Effector memory CD4-positive, alpha-beta T cell (primary cell): ENCODE results near the gene FBLN2.

ENCODE experiments used
- DNase-seq, 3 donors: peaks; one replicate each; pipeline ENCODE4 v3.0.0-alpha.2; 2020
- H3K27ac ChIP-seq: 2 replicates; pipeline ENCODE4 v1.7.0; 2013; ENCODE audit warnings: mild to moderate bottlenecking, low read length, moderate library complexity; ENCODE audit not compliant: insufficient read depth, poor library complexity, severe bottlenecking
- H3K27me3 ChIP-seq: replicated peaks from 2 replicates; pipeline ENCODE4 v1.7.0; 2013; ENCODE audit warnings: mild to moderate bottlenecking, low read length; ENCODE audit not compliant: insufficient read depth, control insufficient read depth, poor library complexity, severe bottlenecking
- H3K36me3 ChIP-seq: 2 replicates; pipeline ENCODE4 v1.7.0; 2013; ENCODE audit warnings: mild to moderate bottlenecking, low read length, moderate library complexity; ENCODE audit not compliant: control insufficient read depth, insufficient read depth
- H3K4me1 ChIP-seq: 2 replicates; pipeline ENCODE4 v1.7.0; 2013; ENCODE audit warnings: low read length, mild to moderate bottlenecking; ENCODE audit not compliant: control insufficient read depth, insufficient read depth, poor library complexity, severe bottlenecking
- H3K4me3 ChIP-seq: 2 replicates; pipeline ENCODE4 v1.7.0; 2013; ENCODE audit warnings: low read length, low read depth, mild to moderate bottlenecking; ENCODE audit not compliant: insufficient read depth, poor library complexity, severe bottlenecking
- H3K9me3 ChIP-seq: 2 replicates; pipeline ENCODE4 v1.7.0; 2013; ENCODE audit warnings: mild to moderate bottlenecking, low read length, moderate library complexity; ENCODE audit not compliant: control insufficient read depth

The FBLN2 gene

DNA sequence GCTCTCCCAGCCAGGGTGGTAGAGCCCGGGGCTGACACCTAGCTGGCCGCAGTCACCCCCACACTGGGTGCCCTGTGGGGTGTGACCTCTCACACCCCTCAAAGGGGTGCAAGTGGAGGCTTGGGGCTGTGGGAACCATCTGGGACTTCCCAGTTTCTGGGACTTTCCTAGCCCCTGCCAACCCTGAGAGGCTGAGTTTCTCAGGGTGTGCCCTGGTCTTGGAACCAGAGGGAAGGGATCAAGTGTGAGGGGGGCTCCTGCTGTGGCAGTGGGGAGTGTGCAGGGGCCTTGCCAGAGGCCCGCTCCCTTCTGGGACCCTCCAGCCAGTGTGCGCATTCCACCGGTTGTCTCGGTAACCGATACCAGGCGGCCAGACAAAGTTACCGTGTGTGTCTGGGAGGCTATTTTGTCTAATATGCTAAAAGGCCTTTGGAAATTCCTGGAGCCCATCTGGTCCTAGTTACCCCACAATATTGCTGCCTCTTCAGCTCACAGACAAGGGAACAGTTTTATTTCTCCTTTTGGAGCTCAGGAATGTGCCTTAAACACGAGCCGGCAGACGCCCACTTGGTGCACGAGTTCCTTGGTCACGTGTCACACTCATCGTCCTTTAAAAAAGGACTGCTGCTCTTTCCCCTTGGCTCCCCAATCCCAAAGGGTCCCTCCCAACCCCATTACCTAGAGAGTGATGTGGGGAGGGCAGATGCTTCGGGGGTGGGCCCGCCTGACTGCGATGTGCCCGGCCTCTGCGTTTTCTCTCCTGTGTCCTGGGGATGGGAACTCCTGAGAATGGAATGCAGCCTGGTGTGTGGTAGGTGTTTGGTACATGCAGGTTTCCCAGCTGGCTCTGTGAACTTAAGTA, 35.6 kb upstream of the FBLN2 start:
- Histone ChIP-seq H3K36me3 (no peaks in the 10 kb centered on the region), H3K9me3 (no peaks in the 10 kb centered on the region), H3K27ac (no peak overlapping the region), H3K27me3 (no peaks in the 10 kb centered on the region), H3K4me1 (no peaks in the 10 kb centered on the region), H3K4me3 (no peak overlapping the region)
- DNase-seq: no peak

- no peak overlapping the region for H3K27ac ChIP-seq
- H3K27me3 ChIP-seq: no peaks in the 10 kb centered on the region
- H3K4me1 ChIP-seq: no peaks in the 10 kb centered on the region
- H3K36me3 ChIP-seq: no peaks in the 10 kb centered on the region
- H3K9me3 ChIP-seq: no peaks in the 10 kb centered on the region
- H3K4me3 ChIP-seq: no peak overlapping the region
- no peak for DNase-seq
Measured at GRCh38 chr3:13513913-13514517, 34.9 kb upstream of the FBLN2 start.

- no peak for DNase-seq
- no peaks in the 10 kb centered on the region for H3K4me1 ChIP-seq
Measured at GRCh38 chr3:13514639-13515435, 34.1 kb upstream of the FBLN2 start.

DNA sequence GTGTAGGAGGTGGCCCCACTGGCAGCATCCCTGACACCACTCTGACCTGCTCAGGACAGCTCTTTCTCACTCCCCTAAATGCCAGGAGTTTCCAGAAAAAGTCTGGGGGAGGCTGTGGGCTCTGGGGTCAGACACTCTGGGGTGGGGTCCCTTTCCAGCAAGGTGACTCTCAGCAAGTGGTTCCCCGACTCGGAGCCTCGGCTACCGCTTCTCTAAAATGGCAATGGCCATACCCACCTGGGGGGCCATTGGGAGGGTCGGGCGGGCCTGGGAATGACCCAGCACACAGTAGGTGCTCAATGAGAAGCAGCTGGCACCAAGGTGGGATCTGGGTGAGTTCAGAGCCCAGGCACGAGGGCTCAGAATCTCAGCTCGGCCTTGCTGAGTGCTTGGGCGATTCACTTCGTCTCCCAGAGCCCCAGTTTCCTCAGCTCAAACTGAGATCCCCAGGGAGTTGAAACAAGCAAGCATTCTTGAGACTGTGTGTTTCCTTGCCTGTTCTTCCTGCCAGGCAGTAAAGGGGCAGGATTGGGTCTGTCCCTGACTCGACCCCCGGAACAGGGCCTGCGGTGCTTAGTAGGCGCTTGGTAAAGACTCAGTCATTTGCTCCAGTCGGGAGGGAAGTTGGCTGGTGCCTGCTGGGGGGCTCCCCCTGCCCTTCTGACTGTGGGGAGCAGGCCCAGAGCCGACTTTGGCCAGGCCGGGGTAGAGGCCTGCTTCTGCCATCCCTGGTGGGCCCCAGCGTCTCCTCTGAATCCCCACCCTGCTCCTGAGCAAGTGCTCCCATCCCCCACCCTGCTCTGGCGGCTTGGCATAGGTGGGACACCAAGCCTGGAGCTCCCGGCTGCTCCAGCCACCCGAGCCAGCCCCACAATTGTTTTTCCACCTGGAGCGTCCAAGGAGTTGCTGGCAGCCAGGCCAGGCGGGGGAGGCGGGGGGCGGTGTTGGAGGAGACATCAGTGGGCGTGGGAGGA, 32.9 kb upstream of the FBLN2 start:
- no peak for DNase-seq
- Histone ChIP-seq H3K9me3 (no peaks in the 10 kb centered on the region), H3K27ac (no peak overlapping the region), H3K27me3 (no peaks in the 10 kb centered on the region), H3K4me1 (no peaks in the 10 kb centered on the region), H3K4me3 (no peak overlapping the region), H3K36me3 (no peaks in the 10 kb centered on the region)

More at GRCh38 chr3:13514639-13515435, 34.1 kb upstream of the FBLN2 start:
- no peak overlapping the region for H3K4me3 ChIP-seq
- no peaks in the 10 kb centered on the region for H3K27me3 ChIP-seq
- no peaks in the 10 kb centered on the region for H3K36me3 ChIP-seq
- H3K9me3 ChIP-seq: no peaks in the 10 kb centered on the region
- H3K27ac ChIP-seq: no peak overlapping the region

- no peaks in the 10 kb centered on the region for H3K36me3 ChIP-seq
- H3K4me3 ChIP-seq: no peak overlapping the region
- no peaks in the 10 kb centered on the region for H3K27me3 ChIP-seq
- no peak overlapping the region for H3K27ac ChIP-seq
- no peak for DNase-seq
- H3K4me1 ChIP-seq: no peaks in the 10 kb centered on the region
- no peaks in the 10 kb centered on the region for H3K9me3 ChIP-seq
Measured at GRCh38 chr3:13516760-13517135, 32.2 kb upstream of the FBLN2 start.

- Histone ChIP-seq H3K27ac (no peak overlapping the region), H3K4me3 (no peak overlapping the region), H3K9me3 (no peaks in the 10 kb centered on the region), H3K27me3 (no peaks in the 10 kb centered on the region), H3K4me1 (no peaks in the 10 kb centered on the region), H3K36me3 (no peaks in the 10 kb centered on the region)
- no peak for DNase-seq
Measured at GRCh38 chr3:13517253-13517977, 31.5 kb upstream of the FBLN2 start.

- Histone ChIP-seq H3K4me3 (no peak overlapping the region), H3K4me1 (no peaks in the 10 kb centered on the region), H3K27me3 (no peaks in the 10 kb centered on the region), H3K9me3 (no peaks in the 10 kb centered on the region), H3K36me3 (no peaks in the 10 kb centered on the region), H3K27ac (no peak overlapping the region)
- no peak for DNase-seq
Measured at GRCh38 chr3:13518516-13518953, 30.4 kb upstream of the FBLN2 start.

DNA sequence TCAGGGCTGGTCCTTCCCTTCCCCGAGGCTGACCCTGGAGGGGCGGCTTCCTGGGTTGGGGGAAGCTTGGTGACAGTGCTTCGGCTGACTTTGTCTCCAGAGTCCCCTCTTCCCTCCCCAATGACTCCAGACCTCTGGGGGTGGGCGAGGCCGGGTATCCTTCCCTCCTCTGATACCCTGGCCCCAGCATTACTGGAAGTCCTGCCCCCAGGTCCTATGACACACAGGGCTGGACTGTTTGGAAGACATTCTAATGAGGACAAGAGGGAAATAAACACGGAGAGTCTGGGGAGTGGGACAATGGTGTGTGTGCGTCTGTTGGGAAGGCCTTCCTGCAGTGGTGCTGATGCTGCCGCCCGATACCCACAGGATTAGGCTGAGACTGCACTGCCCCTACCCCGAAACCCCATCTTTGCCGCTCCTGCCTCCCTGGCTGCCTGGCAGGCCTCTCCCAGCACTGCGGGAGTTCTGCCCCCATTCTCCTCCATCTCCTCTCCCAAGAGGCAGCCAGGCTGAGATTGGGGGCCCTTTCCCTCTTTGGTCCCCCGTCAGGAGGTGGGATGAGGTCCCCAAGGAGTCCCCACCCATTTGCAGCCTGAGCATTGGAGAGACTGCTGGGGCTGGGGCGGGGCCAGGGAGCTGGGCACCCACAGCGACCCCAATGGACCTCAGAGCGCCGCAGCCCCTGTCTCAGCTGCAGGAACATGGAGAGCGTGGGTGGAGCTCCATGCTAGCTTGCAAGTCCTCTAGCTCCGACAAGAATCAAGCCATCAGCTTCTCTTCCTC, 29.7 kb upstream of the FBLN2 start:
- Histone ChIP-seq H3K27me3 (no peaks in the 10 kb centered on the region), H3K4me1 (no peaks in the 10 kb centered on the region), H3K36me3 (no peaks in the 10 kb centered on the region), H3K4me3 (no peak overlapping the region), H3K9me3 (no peaks in the 10 kb centered on the region), H3K27ac (no peak overlapping the region)
- DNase-seq: no peak
